NK-92 (cell line): ENCODE measurements around the gene RTN4.

ENCODE experiments used
- DNase-seq: peaks from one replicate; lab custom pipeline; 2025; ENCODE audit not compliant: unreplicated experiment; lab: John Stamatoyannopoulos, UW

Gene RTN4

DNA sequence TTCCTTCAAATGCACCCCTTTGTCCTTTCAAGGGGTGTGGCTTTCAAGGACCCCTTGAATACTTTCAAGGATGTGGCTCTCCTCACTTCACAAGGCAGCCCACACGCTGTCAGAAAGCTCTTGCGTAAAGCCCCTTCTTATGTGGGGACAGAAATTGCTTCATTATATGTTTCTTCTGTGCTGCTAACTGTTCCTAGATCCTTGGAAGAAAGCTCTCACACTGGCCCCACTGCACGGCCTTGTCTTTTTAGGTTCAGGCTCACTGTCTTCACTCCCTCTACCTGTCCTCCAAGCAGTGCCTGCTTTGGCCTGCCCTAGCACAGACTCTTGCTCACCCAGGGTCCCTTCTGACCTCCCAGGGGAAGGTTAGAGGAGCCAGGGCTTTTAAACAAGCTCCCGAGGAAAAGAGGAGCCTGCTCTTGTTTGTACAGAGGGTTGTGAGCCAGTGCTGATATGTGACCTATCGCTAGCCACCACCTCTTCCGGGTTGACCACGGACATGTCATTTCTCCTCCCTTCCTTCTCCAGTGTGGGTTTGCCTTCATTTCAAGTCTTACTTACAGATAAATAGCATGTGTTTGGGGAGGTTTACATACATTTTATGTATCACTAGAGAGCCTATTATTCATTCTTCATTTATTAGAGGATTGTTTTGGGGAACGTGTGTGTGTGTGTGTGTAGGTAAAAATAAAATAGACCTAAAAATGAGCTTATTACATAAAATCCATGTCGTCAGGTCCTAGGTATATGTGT is 94.7 kb downstream of the RTN4 start:
- DNase-seq = no peak

DNA sequence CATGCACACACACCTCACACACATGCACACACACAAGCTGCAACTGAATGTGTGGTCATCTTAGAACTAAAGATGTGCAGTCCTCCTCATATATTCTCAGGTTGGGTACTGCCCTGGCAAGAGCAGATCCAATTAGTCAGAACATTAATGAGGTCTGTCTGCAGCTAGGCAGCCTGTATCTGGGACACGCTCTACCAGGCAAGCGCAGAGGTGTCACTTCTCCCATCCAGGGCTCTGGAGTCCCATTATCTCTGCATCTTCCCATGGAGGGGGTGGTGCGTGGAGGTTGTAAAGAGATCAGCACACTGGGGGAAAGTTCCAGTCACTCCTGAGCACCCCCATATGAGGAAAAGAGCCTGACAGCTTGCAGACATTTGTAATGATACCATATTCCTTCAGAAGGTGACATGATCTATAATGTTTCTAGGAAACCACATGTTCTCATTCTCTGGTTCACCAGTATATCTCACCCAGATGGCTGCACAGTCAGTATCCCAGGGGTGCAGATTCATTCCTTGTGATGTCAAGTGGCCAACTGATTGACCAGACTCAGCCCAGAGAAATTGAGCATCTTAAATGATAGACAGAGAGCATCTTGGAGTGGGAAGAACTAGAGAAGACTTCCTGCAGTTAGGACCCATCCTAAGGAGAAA is 95.4 kb downstream of the RTN4 start:
- DNase-seq = no peak

DNA sequence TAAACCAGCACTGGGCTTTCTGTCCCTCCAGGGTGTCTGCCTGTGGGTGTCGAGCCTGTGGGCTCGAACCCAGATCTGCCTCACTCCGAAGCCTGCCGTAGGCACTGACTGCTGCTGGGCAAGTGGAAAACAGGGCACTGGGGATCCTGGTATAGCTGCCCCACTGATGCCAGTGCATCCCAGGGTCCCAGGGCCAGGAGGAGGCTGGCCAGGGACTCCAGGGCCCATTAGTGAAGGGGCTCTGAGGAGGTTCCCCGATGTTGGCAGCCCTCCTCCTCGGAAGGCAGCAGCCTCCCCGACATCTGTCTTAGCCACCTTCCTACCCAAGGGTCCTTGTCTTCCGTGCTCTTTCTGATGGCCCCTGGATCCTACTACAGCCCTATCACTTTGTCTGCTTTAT is 96.1 kb downstream of the RTN4 start:
- DNase-seq = no peak

DNA sequence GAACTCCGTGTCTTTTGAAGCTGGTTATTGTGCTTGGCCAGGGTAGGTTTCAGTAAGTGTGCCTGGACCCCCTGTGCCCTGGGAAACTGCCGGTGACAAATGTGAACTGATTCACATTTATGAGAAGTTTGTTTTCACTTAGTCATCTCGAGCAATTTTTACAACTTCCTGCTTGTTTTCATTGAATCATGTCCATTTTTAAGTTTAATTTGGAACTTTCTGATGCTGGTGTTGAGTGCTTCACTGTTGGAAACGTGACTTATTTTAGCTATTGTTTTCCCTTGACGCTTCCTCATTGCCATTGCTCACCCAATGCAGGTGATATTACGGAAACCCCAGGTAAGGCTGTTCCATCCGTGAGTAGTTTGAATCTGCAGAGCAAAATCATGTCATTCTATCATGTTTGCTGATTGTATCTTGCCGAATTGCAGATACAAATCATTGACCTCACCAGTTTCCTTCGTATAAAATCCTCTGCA is 97.2 kb downstream of the RTN4 start:
- no peak for DNase-seq

DNA sequence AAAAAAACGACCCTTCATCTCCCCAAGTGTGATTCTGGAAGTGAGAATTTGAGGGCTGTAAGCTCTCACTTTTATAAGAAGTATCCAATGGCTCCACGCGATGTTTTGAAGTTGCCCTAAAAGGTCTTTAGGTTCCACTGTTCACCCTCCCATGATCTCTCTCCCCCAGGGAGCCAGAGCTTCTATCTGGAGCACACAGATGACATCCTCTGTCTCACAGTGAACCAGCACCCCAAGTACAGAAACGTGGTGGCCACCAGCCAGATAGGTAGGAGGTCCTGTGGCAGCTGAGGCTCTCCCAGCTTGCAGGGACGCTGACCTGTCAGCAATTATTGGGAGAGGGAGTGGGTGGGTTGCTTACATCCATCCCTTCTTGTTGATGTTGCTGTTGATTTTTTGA is 97.8 kb downstream of the RTN4 start:
- no peak for DNase-seq

DNA sequence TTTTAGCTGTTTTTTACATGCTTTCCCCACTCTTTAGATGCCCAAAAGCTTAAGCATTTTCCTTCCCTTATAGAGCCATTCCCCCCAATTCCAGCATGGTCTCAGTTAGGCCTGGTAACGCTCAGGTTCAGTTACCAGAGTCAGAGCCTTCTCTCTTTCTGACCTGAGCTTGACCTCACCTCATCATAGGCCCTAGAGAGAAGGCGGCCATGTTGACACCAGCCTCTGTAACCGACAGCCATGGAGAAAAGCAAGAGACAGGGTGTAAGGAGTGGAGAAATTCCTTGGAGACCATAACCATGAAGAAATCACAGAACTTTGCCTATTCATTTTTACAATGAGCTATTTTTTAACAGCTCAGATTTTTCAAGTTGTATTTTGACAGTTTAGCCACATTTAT is 99.4 kb downstream of the RTN4 start:
- no peak for DNase-seq

DNA sequence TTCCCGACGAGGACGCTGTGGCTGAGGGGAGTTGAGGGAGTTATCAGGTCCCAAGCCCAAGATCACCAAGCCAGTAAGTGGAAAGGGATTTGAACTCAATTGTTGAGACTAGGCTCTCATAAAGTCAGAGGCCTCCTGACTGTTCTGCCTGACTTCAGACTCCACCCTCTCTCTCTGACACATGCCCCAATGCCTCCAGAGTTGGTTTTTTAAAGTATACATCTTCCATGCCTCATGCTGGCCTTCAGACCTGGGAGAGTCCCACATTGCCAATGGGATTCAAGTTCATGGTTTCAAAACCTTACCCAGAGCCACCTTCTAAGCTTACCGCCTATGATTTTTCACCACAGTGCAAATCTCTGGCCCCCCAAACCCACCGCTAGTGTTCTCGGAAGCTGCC is 100.8 kb downstream of the RTN4 start:
- DNase-seq = no peak

DNA sequence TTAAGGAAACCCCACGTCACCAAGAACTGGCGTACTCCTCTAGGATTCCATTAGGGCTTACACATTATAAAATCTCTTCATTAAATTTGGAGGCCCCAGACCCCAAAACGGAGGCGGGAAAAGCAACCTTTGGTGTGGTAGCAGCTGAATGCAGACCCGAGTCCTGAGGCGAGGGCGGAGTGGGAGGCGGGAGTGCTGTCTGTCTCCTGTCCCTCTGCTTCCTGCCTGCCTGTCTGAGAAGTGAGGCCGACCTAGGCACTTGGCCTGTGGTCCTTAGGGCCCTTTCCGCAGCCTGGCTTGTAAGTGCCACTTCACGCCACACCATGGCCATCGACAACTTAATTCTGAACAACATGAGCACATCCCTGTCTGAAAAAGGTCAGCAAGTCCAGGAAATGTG is 102.1 kb downstream of the RTN4 start:
- no peak for DNase-seq

DNA sequence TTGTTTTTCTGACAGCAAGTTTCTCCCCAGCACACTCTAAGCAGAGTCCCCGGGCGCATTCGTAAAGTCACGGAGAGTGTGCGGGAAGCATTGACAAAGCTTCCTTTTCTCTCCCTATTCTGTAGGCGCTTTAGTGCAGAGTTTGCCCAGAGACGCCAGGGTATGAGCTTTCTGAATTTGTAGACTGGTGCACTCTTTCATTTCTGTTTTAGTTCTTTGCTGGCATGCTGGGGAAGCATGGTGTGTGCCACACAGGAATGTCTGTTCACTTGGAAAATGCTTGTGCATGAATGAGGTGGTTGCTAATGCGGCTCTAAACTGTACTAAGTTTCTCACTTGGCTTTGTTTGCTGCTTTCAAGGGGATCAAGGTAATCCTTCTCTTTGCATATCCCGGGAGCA is 102.6 kb downstream of the RTN4 start:
- DNase-seq = no peak

DNA sequence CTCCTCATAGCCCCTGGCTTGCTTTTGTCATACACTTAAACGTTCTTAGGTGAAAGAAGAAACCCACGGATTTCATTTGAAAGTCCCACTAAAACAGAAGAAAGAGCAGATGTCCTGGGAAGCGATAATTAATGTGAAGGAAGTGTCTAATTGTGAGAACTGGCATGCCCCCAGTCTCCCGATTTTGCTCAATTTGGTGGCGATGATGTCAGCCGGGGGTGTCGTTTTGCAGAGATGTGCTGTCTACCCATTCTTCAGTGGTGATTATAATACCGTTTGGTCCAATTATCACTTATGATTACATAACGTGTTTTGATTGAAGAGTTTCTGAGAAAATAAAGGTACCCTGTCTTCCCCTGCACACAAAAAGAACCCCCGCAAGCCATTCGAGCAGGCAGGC is 103.1 kb downstream of the RTN4 start:
- no peak for DNase-seq

DNA sequence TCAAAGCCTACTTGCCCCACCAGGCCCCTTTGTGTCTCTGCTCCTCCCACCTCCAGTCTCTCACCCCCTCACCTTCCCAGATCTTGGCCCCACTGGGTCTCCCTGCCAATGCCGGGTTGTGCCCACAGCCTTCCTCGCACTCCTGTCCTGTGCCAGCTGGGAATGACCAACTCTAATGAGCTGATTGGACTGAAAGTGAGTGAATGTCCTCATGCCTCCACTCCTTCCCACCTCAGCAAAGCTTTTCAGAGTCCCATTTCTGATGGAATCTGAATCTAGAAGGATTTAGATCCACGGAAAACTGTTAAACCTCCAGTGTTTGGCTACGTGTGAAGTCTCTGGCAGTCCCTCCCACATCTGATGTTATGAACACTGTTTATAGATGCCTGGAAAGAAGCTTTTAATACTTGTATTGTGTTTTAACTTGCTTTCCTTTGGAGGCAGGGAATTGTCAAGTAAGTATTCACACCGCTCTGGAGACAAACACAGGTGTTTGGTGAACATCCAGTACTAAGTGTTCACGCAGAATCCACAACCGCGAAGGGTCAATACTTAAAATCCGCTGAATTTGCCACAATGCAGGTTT is 103.9 kb downstream of the RTN4 start:
- DNase-seq = no peak

DNA sequence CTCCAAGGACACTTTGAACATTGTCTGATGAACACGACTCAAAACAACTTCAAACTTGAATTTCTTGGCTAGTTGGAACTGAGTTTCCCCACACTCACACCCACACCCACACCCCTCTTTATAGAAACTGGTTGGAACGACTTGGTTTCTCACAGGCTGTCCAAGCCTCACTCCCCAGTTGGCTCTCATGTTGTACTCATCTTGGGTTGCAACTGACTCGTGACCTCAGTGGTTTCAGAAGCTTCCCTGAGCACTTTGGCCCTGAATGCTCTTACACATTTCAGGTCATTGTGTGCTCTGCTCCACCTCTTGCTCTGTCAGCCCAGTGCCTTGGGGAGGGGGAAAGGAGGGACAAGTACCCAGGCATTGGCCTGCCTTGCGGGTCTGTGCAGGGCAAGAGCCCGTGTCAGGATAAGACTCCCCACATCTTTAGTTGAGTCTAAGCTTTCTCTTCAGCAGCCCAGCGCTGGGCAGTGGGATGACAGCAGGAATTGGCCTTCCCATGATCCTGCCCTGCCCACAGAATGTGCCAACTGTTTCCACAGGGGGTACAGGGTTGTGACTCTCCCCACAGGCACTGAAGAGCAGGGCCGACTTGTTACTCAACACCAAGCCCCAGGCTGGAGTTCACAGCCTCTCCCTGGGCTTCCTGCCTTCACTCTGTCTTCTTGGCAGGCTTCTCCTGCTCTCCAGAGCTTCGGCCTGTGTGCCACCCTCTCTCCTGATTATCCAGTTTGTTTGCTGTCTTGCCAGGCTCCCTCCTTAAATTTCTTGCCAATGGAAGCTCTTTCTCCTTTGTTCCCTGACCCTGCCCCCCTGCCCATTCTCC is 104.6 kb downstream of the RTN4 start:
- DNase-seq = no peak

DNA sequence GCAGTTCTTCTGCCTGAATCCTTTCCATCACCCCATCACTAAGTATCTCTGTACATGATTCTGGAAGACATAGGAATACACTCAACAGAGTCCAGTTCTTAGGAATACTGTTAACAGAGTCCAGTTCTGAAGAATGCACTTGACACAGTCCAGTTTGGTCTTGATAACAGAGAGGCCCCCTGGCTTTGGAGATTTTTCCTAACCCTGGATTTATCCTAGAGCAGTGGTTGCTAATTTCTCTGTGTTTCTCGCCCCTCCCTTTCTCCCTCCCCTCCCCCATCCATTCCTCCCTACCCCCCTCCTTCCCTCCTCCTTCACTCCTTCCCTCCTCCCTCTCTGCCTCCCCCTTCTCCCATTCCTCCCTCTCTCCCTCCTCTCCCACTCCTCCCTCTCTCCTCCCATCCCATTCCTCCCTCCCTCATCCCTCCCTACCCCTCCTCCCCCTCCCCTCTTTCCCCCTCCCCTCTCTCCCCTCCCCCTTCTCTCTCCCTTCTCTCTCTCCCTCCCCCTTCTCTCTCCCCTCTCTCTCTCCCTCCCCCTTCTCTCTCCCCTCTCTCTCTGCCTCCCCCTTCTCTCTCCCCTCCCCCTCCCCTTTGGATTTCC is 105.4 kb downstream of the RTN4 start:
- no peak for DNase-seq

DNA sequence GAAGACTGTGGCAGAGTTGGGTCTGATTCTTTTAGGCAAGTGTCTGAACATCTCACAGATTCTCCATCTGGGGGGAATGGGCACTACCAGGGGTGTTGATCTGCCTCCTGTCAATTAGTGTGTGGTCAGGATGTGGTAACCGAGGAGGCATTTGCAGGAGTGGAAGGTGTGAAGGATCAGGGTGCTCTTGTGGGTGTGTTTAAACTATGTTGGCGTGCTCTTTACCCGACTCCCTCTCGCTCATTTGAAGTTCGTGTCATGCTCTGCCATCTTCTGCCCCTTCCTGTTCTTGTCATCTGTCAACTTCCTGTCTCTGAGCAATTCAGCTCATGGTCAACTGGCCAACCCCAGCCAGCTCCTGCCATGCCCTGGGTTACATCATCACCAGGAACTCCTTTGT is 107.9 kb downstream of the RTN4 start:
- no peak for DNase-seq

DNA sequence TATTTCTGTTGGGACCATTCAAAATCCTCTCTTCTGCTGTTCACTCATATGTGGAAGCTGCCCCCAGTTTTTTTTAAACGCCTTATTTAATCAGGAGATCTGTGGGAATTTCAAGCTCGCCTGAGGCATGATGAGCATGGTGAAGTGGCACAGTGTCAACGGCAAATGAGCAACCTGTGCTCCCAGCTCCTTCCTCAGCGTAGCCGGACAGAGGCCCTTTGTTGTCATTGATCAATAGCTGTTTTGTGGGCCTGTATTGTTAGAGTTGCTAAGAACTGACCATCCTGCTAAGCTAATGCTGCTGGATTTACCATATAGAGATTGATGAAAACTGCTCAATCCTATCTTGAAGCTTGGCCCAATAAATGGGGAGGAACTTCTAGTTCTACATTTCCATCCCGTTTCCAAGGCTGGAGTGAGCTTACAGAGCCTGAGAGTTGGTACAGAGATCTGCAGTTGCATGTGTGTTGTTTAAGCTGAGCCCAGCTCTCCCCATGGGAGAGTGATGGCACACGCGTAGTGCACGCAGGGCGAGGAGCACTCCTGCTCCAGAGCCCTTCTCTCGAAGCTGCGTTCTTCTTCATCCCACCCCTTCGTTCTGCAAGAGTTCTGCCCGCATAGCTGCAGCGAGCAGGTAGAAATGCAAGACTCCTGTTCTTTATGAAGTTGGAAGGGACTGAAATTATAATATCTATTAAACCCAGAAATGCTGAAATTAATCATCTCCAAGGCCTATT is 108.8 kb downstream of the RTN4 start:
- no peak for DNase-seq

DNA sequence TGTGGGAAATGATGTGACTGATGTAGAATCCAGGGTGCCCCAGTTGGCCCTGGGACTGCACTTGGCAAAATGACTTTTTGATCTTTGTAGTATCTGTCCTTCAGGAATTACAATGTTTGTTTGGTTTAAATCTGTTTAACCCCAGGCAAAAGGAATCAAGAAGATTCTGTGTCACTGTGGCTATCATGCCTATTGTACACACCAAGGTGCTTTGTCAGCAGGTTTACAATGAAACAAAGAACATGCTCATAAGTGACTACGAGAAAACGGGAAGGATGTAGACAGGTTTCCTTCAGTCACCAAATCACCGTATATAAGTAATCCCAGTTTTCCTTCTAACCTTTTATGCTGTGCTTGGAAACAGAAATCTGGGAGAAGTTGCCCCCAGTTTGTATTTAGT is 109.5 kb downstream of the RTN4 start:
- no peak for DNase-seq

DNA sequence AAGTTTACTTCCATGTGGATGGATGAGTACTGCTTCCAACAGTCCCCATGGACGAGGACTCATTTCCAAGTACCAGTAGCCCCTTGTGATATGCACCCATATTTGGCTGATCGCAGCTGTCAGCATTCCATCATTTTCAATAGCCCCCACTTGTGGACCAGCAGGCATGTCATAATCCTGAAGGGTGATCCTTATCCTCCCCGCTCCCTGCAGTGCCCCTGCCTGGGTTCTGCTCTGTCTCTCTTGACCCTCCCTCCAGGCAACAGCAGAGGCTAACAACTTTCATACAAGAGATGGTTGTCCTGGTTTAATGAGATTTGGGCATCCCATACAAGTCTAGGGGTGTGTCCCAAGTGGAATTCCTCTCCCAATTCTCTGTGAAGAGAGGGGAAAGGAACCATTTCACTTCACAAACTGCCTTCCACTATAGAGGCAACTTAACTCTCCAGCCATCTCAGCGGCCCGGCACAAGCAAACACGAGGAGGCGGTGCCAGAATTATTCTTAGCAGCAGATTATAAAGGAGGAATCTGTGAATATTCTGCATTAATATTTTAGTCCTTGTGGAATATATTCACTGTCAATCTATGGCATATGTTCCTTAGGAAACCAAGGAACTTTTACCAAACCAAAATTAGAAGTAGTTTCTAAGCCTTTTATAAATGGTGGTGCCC is 110.7 kb downstream of the RTN4 start:
- no peak for DNase-seq

DNA sequence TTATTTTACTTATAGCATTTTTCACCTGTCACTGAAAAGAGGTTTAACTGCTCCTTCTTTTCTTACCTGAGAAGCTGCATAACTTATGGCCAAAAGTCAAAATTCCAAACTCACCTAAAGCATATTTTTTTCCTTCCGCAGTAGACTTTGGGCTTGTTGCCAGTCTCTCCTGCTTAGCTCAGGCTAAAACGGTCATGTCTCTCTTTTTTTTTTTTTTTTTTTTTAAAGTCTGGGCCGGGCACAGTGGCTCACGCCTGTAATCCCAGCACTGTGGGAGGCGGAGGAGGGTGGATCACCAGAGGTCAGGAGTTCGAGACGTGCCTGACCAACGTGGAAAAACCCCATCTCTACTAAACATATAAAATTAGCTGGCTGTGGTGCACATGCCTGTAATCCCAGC is 113.5 kb downstream of the RTN4 start:
- no peak for DNase-seq

DNA sequence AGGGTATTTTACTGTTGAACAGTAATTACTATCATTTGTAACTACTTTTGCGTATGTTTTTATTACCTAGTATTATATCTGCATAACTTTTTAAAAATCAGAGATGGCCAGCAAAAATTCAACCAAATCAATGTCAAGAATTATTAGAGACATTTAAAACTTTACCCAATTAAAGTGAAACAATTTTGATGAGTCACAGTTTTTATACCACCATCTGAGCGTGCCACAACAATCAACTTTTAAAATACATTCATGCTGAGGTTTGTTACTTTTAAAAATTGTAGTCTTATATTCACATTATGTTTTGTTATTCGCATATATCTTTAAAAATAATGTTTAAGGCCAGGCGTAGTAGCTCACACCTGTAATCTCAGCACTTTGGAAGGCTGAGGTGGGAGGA is 114.9 kb downstream of the RTN4 start:
- no peak for DNase-seq

DNA sequence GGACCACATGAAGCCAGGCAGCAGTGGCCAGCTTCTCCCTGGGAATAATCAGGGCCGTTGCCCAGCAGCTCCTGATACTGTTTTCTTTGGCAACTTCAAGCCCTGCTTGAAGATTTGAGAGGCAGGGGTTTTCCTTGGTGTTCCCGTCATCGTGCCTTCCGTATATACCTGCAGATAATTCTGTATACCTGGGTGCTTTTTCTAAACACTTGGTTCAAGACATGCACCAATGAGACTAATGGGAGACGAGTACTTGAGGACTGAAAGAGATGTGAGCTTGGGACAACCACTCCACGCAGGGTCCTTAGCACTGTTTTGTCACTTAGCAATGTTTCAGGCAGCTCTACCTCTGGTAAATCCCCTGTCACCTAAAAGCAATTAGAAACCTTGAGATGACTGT is 118.8 kb downstream of the RTN4 start:
- DNase-seq = no peak
